NCI-H2107 treated with DMSO at 0.1 percent for 48 hours (cell line): ENCODE measurements around the gene PSMD14.

Experiments
- DNase-seq: peaks from one replicate; lab custom pipeline; 2025; ENCODE audit not compliant: unreplicated experiment; lab: John Stamatoyannopoulos, UW

PSMD14 gene

DNA sequence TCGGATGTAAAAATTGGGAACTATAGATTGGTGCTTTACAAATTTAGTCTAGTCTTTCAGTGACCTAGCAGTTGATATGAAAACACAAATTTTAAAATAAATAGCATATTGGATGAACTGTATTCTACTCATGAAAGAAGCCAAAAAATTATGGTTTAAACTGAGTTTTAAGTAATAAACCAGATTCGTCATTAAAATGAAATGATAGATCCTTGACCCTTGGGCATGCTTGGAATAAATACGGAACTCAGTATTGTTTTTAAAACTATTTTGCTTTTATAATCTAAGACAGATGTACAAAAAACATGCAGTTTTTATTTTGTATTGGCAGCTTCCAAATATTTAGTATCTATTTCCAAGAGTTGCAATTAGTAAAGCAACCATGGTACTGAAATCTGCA lies 73.3 kb downstream of the PSMD14 start:
- no peak for DNase-seq

DNA sequence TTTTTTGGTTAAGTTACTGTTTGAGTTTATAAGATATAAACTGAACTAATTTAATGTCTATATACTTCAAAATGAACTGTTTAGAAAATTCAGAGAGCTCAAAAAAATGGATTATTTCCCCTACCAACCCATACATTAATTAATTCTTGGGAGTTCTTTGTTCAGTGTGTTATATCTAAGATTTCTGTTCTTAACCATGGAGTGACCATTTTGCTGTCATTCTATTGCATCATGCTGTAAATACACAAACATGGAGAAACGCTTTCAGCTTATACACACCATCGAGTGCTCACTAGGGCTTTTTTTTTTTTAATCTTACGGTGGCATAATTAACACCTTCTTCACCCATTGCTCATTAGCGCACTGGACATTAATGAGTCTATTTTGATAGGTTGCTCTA lies 74.5 kb downstream of the PSMD14 start:
- DNase-seq = no peak

DNA sequence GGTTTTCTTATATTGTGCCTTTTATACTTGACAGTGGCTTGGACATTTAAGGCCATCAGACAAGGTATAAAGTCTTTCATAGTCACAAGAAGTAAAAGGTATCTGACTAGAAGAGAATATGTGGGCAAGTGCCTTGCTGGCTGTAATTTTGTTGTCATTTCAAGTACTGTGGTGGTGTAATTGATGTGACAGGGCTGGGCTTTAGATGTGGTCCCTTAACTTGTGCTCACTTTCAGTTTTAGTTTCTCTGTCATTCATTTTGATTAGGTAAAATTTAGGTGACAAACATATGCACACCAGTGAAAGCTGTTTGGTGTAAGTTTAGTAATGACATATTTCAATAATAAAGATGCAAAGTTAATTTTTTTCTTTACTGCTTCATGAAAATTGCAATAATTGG lies 76.6 kb downstream of the PSMD14 start:
- no peak for DNase-seq

DNA sequence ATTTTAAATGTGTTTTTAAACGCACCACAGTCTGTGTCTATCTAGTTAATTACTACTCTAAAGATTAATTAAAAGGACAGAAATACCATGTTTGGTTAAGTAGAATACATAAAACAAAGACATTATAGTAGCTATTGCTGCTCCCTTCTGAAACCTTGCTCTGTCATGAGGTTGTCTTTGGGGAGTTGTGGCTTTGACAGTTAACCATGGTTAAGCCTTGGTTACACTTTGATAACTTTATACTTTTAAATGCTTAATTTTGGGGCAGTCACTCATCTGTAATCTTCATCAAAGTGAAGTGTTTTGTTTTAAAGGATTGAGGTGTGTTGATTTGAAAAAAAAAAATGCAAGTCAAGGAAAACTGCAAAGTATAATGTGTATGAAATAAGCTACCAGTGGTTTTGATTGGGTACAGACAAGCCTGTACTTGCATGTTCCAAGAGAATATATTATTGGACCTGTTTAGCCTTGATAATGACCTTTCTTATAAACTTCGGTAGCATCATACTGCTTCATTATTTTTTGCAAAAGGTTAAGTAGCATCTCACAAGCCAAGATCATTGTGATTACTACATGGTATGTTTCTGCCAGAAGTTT lies 78.1 kb downstream of the PSMD14 start:
- DNase-seq = no peak

DNA sequence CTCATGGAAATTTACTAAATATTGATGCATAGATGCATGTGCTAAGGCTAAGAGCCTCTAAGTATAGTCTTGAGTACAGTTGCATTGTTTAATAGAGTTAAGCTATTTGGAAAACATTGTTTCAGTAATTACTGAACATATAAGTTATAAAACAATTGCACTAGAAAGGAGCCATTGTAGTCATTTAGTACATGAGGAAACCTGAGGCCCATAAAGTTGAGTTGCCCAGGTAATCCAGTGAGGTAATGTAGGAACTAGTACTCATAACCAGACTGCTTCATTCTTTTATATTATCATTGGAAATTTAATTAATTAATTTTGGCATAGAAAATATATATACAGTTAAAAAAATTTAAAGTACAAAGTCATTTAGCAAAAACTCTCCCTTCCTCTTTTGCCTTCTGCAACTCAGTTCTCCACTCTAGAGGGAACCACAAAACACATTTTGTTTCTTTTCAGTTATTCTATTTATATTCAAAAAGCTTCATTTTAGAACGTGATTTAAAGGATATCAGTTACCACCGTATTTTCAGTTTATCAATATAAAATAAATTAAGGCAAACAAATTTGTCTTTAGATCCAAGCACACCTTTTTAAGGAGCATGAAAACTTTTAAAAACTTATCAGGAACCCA lies 80.0 kb downstream of the PSMD14 start:
- no peak for DNase-seq

DNA sequence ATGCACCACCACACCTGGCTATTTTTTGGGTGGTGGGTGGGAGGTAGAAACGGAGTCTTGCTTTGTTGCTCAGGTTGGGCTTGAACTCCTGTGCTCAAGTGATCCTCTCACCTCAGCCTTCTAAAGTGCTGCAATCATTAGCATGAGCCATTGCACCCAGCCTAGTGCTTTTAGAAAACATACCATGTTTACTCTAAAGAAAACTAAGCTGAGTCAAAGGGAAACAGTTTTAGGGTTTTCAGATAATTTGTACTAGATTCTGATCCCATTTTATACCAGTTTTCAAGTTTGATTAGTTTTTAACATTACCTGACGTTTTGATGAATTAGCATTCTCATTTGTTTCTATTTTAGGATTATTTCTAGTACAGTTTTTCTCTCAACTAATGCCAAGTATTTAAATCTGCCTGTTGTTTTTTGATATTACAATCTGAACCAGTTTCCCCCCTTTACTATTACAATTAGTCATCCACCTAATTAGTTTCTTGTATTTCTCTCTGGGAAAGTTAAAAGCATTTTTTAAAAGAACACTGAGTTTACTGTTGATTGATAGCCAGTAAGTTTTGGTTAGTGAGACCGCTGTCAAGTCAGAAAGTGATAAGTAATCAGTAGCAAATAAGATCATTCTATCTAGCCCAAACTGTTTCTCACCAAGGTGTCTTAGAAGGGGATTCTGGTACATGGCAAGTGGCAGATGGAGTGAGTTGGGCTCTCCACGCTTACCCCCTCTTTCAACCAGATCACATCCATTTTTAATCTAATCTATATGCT lies 83.7 kb downstream of the PSMD14 start:
- no peak for DNase-seq

DNA sequence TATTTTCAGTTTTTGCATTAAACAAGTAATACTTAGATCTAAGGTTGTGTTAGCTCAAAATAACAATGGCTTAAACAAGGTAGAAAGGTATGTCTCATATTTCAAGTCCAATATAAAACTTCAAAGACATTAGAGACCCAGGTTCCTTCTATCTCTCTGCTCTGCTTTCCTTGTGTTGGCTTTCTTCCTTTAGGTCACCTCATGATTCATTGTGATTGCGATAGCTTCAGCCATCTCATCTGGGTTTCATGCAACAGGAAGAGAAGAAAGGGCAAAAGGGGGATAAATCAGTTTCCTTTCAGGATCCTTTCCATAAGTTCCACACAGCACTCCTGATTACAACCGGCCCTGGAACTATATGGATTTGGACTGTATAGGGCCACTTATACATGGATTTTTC lies 91.9 kb downstream of the PSMD14 start:
- DNase-seq = no peak

DNA sequence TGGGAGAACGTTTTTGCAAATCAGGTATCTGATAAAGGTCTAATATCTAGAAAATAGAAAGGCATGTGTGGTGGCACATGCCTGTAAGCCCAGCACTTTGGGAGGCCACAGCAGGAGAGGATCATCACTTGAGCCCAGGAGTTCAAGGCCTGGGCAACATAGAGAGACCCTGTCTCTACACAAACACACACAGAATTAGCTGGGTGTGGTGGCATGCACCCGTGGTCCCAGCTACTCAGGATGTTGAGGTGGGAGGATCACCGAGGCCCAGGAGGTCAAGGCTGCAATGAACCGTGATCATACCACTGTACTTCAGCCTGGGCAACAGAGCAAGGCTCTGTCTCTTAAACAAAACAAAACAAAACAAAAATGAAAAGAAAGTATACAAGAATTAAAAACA lies 94.1 kb downstream of the PSMD14 start:
- no peak for DNase-seq

DNA sequence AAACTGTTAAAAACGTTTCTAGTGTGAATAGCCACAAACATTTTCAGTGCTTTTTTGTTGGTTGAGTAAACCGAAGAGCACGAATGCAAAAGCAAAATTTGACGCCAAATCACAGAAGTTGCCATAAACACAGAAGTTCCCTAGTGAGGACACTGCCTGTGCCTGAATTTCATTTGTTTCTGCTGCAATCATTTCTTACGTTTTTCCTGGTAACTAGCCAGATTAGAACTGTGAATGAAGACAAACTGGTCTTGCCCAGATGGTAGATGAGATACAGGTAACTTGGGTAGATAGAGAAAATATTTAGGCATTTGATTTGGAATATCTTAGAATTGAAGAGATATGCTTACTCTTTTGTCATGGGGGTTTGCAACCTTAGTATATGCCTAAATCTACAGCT lies 98.1 kb downstream of the PSMD14 start:
- no peak for DNase-seq

DNA sequence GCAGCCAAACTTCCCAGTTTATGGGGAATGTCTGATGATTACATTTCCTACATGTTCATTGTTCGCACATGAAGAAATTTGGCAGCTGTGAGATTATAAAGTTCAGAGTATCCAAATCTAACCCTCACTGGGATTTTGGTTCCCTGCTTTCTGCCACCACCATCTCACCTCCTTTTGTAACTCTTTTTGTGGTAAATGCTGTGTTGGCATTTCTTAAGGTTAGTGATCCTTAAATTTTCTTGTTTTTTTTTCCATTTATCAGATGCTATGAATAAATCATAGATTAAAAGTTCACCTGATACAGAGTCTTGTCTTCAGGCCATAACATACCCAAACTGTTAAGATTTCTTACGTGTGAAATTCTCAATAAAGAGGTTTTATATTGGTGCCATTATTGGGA lies 99.4 kb downstream of the PSMD14 start:
- no peak for DNase-seq

DNA sequence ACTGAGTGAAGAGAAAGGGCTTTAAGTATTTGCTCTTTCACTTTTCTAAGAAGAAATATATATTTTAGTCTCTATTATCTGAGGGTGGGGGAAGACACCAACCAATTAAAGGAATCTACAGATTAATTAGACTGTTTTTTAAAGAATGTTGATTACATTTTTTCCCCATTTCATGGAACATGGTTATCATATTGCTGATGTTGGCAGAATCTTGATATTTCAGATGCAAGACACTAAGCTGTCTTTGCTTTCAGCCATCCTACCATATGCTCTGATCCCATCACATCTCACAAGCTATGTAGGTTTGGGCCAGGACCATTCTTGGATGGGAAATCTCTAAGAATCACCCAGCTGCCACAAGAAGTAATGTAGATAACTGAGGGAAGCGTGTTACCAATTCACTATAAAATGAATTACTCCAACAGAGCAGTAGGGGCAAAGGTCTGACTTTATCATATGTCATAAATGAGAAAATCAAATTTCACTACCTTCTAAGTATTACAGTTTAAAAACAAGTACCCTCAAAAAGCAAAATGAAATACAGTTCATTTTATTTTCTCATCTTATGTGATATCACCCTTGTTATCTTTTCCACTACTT lies 101.2 kb downstream of the PSMD14 start:
- DNase-seq = no peak

DNA sequence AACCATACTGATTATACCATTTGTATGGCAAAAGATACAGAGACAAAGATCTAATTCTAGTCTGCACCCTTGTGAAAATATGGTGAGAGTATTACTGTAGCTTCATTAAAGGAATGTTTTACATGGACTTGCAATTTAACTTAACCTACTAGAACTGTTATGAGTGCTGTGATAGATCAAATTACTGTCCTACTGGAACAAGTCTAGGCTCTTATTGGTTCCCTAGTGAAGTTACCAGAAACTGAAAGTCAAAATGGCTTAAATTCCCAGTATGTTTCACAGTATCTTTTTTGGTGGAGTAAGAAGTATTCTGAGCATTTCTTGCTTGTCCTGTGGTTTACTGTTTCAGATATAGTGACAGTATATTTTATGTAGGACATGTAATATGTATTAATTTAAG lies 104.1 kb downstream of the PSMD14 start:
- no peak for DNase-seq

DNA sequence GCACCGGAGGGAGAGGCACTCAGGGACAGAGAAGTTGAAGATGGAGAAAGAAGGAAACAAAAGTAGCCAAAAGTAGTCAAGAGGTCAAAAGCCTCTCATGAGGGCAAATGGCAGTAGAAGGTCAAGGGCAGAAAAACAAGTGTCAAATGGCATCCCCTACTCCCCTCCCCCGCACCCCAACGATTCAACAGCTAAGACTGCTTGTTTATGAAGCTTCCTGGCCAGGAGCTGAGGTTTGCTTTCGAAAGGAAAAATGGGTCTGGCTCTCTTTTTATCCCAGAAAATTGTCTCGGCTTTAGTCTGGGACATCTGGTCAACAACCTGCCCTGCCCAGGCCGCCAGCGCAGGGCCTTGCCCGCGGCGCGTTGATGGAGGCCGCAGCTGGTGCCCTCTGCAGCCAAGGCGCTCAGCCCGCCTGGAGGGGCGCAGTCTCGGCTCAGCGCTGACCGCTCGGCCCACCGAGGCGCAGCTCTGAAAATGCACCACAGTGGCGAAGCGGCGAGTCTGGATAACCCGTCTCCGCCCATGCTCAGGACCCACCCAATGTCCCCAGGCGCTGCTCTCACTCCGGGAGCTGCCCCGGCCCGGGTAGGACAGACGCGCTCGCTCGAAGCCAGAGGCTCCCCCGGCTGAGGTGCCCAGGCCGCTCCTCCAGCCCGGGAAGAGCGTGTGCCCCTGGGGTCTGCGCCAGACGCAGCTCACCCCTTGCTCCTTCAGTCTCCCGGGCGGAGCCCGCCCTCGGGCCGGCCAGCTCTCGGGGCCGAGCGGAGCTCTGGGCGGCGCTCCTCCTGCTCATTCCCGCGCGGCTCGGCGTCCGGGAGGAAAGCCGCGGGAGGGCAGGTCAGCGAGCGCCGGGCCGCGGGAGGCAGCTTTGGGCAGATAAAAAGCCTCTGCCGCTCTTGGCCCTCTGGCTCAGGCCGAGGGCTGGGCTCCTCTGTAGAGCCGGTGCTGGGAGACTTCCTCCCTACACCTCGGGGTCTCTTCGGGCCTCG lies 106.1 kb downstream of the PSMD14 start:
- peak; percentile 6 for DNase-seq

DNA sequence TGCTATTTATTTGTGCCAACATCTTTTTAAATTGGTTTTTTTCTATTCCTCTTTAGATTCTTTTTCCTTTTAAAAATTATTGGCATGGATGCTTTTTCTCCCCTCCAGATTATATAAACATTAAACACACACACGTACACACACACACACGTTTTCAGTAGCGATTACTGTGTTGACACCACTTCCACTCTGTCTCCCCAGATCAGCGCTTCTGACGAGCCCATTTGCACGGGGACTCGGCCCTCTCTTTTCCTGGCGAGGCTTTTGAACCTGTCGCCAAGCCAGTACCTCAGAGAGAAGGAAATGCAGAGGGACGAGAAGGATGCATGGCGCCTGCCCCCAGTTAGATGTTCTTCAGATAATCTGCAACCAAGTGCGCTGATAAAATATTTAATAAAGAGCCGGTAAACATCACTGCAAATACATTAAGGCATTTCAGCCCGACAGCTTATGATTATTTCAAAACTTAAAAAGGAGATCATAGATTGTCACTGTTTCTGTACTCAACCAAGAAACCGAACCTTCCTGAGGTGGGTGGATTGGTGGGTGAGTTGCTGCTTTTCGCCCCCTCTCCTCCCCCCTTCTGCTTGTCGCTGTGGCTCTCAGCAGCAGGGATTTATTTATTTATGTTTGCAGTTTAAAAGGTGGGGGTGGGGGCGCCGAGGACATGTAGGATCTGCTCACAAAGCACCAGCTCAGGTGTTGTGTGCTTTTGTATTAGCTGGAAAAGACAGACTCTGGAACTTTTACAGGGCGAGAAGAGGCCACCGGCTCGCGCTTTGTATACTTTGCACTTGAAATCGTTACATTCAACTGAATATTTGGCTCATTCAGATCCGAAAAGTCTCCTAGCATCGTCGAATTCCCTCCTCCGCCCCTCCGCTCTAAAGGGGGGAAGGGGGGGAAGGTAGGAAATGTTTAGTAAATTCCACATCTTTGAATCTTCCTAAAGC lies 107.1 kb downstream of the PSMD14 start:
- DNase-seq = no peak

DNA sequence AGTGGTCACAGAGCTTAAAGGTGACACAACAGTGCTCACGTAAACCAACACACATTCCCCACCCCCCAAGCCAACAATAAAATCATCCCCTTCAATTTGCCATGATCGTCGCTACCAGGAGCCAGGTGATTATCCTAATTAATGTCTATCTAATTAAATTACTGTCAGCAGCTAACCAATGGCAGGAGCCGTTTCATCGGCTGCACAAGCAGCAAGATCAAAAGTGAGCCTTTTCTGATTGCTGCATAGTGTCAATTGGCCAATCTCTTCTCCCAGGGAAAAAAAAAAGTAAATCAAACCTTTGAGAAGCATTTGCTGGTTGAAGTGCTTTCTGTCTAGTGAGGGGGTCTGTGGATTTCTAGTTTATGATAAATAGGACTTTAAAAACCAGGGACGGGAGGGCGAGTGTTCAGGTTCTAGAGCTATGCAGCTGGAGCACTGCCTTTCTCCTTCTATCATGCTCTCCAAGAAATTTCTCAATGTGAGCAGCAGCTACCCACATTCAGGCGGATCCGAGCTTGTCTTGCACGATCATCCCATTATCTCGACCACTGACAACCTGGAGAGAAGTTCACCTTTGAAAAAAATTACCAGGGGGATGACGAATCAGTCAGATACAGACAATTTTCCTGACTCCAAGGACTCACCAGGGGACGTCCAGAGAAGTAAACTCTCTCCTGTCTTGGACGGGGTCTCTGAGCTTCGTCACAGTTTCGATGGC lies 107.9 kb downstream of the PSMD14 start, which contains the start of gene TBR1:
Gene TBR1, plus strand, starts transcription at position 311 of the 721 bp plus-strand sequence. Its CDS starts 114 bp downstream, at position 425.
- DNase-seq = no peak

DNA sequence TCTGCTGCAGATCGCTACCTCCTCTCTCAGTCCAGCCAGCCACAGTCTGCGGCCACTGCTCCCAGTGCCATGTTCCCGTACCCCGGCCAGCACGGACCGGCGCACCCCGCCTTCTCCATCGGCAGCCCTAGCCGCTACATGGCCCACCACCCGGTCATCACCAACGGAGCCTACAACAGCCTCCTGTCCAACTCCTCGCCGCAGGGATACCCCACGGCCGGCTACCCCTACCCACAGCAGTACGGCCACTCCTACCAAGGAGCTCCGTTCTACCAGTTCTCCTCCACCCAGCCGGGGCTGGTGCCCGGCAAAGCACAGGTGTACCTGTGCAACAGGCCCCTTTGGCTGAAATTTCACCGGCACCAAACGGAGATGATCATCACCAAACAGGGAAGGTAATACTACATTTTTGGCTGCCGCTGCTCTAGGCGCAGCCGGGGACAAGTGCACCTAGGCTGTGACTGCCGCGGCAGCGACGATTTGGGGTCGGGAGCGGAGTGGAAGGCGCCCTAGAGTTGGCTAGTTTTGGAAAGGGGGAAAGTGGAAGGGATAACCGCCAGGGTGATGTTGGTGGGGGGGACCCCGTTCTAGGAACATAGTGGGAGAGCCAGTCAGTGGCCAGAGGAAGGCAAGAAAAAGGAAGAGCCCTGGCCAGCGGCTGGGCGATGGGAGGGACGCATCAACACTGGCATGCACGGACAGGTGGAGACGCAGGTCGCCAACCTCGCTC lies 108.6 kb downstream of the PSMD14 start:
- no peak for DNase-seq

DNA sequence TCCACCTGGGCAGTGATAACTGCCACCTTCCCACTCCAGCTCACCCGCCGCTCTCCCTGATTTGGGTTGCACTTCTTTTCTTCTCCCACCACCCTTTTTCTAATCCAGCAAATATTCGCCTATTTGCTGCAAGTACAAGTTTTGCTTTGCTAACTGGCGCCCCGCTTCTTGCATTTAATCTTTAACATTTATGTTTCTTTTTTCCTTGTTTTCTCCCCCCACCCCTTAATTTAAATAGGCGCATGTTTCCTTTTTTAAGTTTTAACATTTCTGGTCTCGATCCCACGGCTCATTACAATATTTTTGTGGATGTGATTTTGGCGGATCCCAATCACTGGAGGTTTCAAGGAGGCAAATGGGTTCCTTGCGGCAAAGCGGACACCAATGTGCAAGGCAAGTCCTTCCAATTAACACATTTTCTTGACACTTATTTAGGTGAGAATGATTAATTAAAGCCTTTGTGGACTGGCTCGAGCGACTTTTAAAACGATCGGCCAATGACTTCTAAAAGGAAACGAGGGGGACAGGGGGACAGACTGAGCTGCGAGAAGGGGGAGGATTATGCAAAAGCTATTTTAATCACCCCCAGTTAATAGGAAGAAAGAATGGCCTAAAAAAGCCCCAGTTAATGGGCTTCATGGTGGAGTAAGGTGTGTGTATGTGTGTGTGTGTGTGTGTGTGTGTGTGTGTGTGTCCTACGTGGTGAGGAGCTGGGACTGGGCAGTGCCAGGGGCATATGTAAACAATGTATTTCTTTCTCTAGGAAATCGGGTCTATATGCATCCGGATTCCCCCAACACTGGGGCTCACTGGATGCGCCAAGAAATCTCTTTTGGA lies 109.4 kb downstream of the PSMD14 start:
- no peak for DNase-seq
